ENCODE results near the gene KCNMA1.

DNA sequence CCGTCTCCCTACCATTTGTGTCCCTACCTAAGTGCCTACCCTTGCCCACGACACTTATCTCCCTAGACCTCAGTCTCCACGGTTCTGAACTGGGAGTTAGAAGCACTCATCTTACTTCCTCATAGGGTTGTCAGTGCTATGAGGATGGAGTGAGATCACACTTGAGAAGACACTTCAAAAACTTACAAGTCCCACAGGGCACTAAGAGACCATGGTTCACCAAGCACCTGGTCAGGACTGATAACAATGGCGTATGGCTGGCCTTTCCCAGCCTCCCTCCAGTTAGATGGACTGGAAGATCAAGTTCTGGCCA is 43.2 kb downstream of the KCNMA1 start:
- TF ChIP-seq, protein P1, sequence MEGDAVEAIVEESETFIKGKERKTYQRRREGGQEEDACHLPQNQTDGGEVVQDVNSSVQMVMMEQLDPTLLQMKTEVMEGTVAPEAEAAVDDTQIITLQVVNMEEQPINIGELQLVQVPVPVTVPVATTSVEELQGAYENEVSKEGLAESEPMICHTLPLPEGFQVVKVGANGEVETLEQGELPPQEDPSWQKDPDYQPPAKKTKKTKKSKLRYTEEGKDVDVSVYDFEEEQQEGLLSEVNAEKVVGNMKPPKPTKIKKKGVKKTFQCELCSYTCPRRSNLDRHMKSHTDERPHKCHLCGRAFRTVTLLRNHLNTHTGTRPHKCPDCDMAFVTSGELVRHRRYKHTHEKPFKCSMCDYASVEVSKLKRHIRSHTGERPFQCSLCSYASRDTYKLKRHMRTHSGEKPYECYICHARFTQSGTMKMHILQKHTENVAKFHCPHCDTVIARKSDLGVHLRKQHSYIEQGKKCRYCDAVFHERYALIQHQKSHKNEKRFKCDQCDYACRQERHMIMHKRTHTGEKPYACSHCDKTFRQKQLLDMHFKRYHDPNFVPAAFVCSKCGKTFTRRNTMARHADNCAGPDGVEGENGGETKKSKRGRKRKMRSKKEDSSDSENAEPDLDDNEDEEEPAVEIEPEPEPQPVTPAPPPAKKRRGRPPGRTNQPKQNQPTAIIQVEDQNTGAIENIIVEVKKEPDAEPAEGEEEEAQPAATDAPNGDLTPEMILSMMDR (IDR thresholded peaks at IDR 0.05) = no peak
- TF ChIP-seq POLR2A (IDR thresholded peaks at IDR 0.05) (no peak), EP300 (IDR thresholded peaks at IDR 0.05; ENCODE audit: low read depth) (no peak)
